ENCODE measurements around the gene CCDC201.

The CCDC201 gene

GRCh38 chr7:45873035-45873354 is at the start of gene CCDC201:
Gene CCDC201 (minus strand): TSS chr7:45873082. CDS start chr7:45873007, 75 bp downstream.
- no peak for DNase-seq

GRCh38 chr7:45921699-45922519 is 49.0 kb upstream of the CCDC201 start:
- DNase-seq: no peak

GRCh38 chr7:45921381-45921698 is 48.5 kb upstream of the CCDC201 start:
- no peak for DNase-seq

- DNase-seq: peak; percentile 32
Observed at GRCh38 chr7:45920502-45921380, 47.9 kb upstream of the CCDC201 start, which contains the start of gene IGFBP3. Gene IGFBP3 (minus strand): TSS chr7:45921272. CDS start chr7:45921140, 132 bp downstream.

GRCh38 chr7:45919993-45920459 is 47.1 kb upstream of the CCDC201 start:
- DNase-seq: no peak

- no peak for DNase-seq
Observed at GRCh38 chr7:45919231-45919784, 46.4 kb upstream of the CCDC201 start.

- DNase-seq: no peak
Observed at GRCh38 chr7:45918556-45918955, 45.7 kb upstream of the CCDC201 start.

- DNase-seq: peak; percentile 58
Observed at GRCh38 chr7:45917658-45918057, 44.8 kb upstream of the CCDC201 start.

- DNase-seq: no peak
Observed at GRCh38 chr7:45917064-45917463, 44.2 kb upstream of the CCDC201 start.

- DNase-seq: no peak
Observed at GRCh38 chr7:45915606-45916005, 42.7 kb upstream of the CCDC201 start.

- DNase-seq: no peak
Observed at GRCh38 chr7:45914911-45915310, 42.0 kb upstream of the CCDC201 start.

GRCh38 chr7:45912972-45913371 is 40.1 kb upstream of the CCDC201 start:
- DNase-seq: no peak

GRCh38 chr7:45911311-45911710 is 38.4 kb upstream of the CCDC201 start:
- no peak for DNase-seq

GRCh38 chr7:45910855-45911254 is 38.0 kb upstream of the CCDC201 start:
- DNase-seq: no peak

- no peak for DNase-seq
Observed at GRCh38 chr7:45909561-45909960, 36.7 kb upstream of the CCDC201 start.

GRCh38 chr7:45902820-45903219 is 29.9 kb upstream of the CCDC201 start:
- no peak for DNase-seq

GRCh38 chr7:45901566-45901965 is 28.7 kb upstream of the CCDC201 start:
- no peak for DNase-seq

GRCh38 chr7:45898222-45898621 is 25.3 kb upstream of the CCDC201 start:
- no peak for DNase-seq

- no peak for DNase-seq
Observed at GRCh38 chr7:45897042-45897690, 24.3 kb upstream of the CCDC201 start.

- DNase-seq: no peak
Observed at GRCh38 chr7:45894665-45895062, 21.8 kb upstream of the CCDC201 start.

- no peak for DNase-seq
Observed at GRCh38 chr7:45893996-45894664, 21.2 kb upstream of the CCDC201 start.

GRCh38 chr7:45893374-45893995 is 20.6 kb upstream of the CCDC201 start:
- DNase-seq: no peak

Measured in NCI-H1092 (cell line).